Measurements from ENCODE around the gene RTTN.
"Not testable (repeated sequence)": the region's sequence is repeated elsewhere in the genome, so short reads cannot be mapped to it uniquely, and the experiment has no call there.

Gene RTTN, protein sequence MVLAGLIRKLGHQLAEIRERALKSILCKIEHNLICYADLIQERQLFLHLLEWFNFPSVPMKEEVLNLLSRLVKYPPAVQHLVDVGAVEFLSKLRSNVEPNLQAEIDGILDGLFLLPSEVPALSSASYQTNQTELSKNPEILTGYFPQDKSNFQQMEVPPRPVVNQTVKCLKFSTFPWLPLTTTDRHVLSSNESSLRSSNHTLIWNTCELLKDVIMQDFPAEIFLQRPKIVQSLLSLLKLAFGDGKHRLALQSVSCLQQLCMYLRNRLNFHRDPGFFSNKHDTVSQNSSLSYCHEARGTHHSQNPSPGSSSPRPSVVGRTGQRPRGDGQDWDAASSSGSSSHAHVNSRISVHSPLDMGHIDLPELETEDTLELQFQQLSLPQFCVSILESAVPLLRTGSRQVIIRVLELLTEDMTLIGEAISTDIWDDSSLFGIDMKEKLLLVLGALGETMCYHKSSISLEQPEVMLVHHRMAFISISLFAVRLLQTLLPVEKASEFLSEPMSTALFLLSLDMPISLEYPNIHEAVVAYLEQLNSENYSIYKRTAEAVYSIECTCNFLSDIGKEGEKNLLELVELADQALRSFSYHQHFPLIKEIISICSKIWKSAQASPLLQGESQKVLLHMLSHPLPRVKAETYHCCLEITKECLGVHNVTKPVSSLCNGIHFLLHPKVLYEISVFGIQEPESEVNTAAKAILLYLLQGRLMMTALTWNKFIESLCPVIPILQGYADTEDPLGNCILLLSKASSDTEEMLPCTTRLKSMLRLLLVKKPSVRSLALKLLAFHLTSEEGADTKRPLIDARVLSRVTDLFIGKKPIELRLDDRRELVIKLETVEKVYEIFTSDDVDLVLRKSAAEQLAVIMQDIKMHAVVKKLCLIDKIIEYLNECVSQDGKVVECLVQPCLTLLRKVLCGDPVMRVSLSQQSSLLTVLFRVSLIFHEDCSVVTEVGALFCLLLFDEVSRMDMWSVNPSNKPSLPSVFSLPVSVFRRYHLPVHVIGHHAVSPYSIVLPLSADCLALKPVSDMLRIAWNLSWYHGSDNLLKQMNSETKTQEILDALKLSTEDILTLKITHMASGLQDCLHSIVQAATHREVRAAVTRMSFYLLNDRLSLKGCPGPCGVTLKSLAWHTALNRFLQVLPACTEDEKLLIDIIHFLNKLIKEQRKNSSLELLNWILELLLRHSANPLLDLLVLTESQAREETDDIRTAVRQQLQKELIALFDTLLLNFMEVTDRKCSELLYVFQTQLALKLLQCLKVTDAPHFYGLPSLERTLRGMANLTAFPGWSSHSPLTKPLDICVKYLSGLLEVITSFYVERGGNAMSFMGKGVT (N-terminal part only)

DNA sequence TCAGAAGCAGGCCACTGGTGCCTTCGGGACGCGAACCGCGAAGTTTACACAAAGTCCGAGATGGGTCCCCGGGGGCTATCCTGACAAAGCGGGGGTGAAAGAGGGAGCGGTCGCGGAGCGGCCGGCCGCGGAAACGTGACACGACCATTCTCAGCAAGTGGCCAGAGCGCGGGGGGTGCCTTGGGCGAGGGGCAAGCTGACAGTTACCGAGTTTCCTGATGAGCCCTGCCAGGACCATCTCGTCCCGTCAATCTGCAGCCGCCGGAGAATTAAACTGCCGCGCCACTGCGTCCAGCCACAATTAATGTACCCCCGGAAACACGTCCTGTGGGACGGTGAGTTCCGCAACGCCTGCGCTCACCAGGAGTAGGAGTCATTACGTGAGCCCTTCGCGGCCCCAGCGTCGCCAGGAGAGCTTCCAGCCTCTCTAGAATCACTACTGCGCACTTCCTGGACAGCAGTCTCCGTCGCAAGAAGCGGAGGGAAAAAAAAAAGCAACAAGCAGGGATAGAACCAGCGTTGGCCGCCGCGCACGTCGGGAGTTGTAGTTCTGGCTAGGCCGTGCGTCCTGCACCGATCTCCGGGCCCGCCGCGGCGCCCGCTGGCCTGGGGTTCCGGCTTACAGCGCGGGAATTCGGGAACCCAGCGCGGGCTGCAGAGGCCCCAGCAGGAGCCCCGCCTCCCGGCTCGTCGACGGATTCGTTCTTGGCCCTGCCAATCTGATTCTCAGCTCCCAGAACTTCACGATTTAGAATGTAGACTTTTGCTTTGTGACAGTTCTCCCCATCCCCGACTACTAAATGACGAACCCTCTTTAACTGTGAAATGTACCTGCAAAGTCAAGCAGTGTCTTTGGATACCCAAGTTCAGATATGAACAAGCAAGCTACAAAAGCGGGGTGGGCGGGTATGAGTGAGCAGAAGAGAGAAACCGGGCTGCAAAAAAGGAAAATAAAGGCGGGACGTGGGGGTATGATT is at the start of gene RTTN:
Gene RTTN (minus strand): TSS at position 267 of the 977 bp plus-strand sequence. CDS start 29 bp downstream, at position 238.
- Mint-ChIP-seq H3K4me1 (ENCODE audit: low read depth) (peaks cover 26% of the 10 kb centered on the region), H3K9me3 (ENCODE audit: low read depth) (no peaks in the 10 kb centered on the region), H3K4me3 (peak within 1 kb of the TSS; percentile 99), H3K36me3 (peaks cover 3% of the 10 kb centered on the region), H3K27me3 (peaks cover 1% of the 10 kb centered on the region), H3K27ac (peak within 1 kb of the TSS; percentile 100)

DNA sequence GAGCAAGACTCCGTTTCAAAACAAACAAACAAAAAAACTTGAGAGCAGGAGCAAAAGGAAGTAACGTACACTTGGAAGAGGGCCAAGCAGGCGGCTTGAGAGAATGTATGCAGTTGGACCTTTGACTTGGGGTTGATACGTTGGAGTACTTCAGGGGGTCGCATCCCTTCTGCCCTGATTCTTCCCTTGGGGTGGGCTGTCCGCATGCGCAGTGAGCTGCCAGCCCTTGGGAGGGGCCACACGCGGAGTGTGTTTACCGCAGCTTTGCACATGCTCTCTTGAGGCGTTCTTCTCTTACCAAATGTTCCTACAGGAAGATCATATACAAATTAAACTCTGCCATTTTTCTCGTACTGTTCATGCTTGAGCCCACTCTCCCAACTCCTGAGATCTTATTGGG is 45.3 kb upstream of the RTTN start:
- H3K4me1 Mint-ChIP-seq (ENCODE audit: low read depth): no peaks in the 10 kb centered on the region
- H3K4me3 Mint-ChIP-seq: no peak overlapping the region
- H3K36me3 Mint-ChIP-seq: no peaks in the 10 kb centered on the region
- peaks cover 6% of the 10 kb centered on the region for H3K27me3 Mint-ChIP-seq
- H3K9me3 Mint-ChIP-seq (ENCODE audit: low read depth): no peaks in the 10 kb centered on the region
- no peak overlapping the region for H3K27ac Mint-ChIP-seq

DNA sequence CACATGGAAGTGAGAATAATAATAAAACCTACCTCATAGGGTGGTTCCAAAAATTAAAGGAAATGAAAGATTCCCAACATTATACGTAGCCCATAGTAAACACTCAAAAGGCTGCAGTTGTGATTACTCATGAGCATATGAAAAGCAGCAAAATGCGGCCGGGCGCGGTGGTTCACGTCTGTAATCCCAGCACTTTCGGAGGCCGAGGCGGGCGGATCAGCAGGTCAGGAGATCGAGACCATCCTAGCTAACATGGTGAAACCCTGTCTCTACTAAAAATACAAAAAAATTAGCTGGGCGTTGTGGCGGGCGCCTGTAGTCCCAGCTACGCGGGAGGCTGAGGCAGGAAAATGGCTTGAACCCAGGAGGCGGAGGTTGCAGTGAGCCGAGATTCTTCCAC is 44.4 kb upstream of the RTTN start:
- not testable (repeated sequence) for H3K4me3 Mint-ChIP-seq; H3K36me3 Mint-ChIP-seq; H3K27me3 Mint-ChIP-seq; H3K9me3 Mint-ChIP-seq (ENCODE audit: low read depth); H3K4me1 Mint-ChIP-seq (ENCODE audit: low read depth); H3K27ac Mint-ChIP-seq

DNA sequence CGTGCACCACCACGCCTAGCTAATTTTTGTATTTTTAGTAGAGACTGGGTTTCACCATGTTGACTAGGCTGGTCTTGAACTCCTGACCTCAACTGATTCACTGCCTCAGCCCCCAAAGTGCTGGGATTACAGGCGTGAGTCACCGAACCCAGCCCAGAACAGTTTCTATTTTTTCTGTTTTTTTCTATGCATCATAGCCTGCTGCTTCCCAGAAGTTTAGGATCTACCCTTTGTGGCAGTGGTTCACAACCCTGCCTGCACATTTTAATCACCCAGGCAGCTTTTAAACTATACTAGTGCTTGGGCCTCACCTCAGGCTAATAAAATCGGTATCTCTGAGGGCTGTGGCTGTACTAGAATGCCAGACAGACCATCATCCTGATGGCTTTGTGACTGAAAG is 43.6 kb upstream of the RTTN start:
- Mint-ChIP-seq H3K4me3 (no peak overlapping the region), H3K36me3 (no peaks in the 10 kb centered on the region), H3K27me3 (peaks cover 3% of the 10 kb centered on the region), H3K27ac (no peak overlapping the region), H3K9me3 (ENCODE audit: low read depth) (no peaks in the 10 kb centered on the region), H3K4me1 (ENCODE audit: low read depth) (no peaks in the 10 kb centered on the region)

DNA sequence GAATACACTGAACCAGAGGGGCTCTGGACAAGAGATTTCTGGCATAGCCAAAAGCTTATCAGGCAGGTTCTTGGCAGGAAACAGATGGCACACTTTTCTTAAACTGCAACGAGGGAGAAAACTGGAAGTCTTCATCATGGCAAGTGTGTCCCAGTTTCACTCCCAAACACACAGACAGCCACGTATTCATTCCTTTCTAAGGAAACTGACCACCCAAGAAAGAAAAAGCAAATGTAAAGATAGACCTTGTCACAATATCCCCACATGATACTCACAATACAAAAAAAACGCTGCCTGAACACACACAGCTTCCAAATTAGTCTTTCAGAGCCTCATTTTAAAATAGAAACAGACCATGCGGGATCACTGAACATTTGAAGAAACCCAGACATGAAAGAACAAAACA is 40.6 kb upstream of the RTTN start:
- Mint-ChIP-seq H3K4me3 (no peak overlapping the region), H3K27ac (no peak overlapping the region), H3K9me3 (ENCODE audit: low read depth) (no peaks in the 10 kb centered on the region), H3K27me3 (peaks cover 1% of the 10 kb centered on the region), H3K4me1 (ENCODE audit: low read depth) (no peaks in the 10 kb centered on the region), H3K36me3 (no peaks in the 10 kb centered on the region)

DNA sequence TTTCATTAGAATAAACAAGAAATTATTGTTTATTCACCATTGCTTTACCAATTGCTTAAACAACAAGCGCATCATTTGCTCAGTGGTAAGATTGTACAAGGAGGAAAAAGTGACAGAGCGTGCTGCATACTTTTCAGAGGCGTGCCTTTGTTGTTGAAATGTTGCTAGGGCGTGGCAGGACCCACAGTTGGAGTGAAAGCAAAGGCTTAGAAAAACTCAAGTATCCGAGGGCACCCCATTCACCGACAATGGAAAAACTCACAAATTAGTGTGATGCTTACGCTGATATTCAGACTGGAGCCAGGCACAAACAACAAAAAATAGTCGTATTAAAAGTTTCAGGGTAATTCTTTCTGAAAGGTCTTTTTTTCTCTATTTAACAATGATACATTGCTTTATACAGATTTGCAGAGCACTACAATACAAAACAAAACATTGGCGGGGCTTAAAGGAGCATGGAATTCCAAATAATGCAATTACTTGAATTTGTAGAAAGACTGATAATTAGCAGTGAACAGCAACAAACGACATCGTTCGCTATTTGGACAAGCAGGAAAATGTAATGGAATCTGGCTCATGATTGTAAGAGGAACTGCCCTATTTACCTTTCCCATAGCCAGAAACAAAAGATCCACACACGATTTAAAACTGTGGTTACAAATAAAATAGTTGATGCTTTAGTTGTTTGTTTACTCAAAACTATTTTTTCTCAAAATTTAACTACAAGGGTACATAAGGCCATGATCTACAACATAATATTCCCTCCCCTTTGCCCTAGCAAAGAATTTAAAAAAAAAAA is 37.8 kb upstream of the RTTN start:
- peaks cover 3% of the 10 kb centered on the region for H3K27me3 Mint-ChIP-seq
- no peaks in the 10 kb centered on the region for H3K36me3 Mint-ChIP-seq
- H3K27ac Mint-ChIP-seq: no peak overlapping the region
- no peaks in the 10 kb centered on the region for H3K4me1 Mint-ChIP-seq (ENCODE audit: low read depth)
- H3K9me3 Mint-ChIP-seq (ENCODE audit: low read depth): no peaks in the 10 kb centered on the region
- H3K4me3 Mint-ChIP-seq: no peak overlapping the region

DNA sequence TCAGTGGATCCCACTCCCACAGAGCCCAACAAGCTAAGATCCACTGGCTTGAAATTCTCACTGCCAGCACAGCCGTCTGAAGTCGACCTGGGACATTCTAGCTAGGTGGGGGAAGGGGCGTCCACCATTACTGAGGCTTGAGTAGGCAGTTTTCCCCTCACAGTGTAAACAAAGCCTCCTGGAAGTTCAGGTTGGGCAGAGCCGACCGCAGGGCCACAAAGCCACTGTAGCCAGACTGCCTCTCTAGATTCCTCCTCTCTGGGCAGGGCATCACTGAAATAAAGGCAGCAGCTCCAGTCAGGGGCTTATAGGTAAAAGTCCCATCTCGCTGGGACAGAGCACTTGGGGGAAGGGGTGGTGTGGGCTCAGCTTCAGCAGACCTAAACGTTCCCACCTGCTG is 31.4 kb upstream of the RTTN start:
- H3K27me3 Mint-ChIP-seq: peaks cover 11% of the 10 kb centered on the region
- H3K27ac Mint-ChIP-seq; H3K9me3 Mint-ChIP-seq (ENCODE audit: low read depth); H3K4me3 Mint-ChIP-seq; H3K36me3 Mint-ChIP-seq; H3K4me1 Mint-ChIP-seq (ENCODE audit: low read depth): not testable (repeated sequence)

DNA sequence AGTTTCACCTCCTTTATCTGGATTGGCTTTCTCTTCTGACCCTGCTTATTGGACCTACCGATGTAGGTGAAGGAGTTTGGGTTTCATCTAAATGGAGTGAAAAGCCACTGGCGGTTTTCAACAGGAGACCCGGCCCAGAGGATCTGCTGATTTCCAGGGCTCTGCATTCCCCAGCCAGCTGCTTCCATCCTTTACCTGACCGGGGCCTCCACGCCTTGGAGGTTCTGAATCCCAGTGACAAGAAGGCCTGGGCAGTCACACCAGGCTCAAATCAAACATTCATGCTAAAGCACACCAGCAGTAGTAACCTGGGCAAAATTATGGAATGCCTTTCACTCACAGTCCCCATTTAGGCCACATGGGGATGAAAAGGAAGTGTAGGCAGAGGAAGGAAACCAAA is 30.0 kb upstream of the RTTN start:
- Mint-ChIP-seq H3K9me3 (ENCODE audit: low read depth) (no peaks in the 10 kb centered on the region), H3K4me3 (no peak overlapping the region), H3K36me3 (no peaks in the 10 kb centered on the region), H3K4me1 (ENCODE audit: low read depth) (no peaks in the 10 kb centered on the region), H3K27me3 (peaks cover 11% of the 10 kb centered on the region), H3K27ac (no peak overlapping the region)

DNA sequence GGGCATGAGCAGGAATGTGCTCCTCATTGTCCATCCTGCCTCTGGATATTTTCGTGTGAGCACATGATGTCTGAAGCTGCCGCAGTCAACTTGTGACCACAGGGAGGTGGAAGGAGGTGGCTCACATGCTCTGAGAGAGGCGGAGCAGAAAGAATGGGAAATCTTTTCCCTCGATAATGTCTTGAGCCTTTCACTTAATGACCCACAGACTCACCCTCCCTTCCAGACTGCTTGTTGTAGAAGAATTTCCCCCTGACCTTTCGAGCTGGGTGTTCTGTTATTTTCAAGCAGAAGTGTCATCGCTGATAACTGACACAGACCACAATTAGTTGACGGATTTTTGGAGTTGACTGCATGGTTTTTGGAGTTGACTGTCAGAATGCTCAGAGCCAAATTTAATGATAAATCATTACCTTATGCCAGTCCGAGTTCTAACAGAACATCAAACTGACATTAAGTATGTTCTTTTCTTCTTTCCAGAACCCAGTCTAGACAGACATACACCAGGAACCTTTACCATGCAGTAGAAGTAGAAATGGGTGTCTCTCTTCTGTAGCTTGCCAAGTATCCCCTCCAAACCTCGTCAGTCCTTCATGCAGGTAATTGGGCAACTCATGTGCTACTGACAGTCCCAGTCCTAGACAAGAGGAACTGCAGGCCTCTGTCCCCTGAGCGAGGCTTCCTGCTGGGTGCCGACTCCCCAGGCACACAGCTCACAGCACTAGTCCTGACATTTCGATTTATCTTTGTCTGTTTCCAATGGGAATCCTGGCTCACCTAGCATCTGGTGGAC is 29.4 kb upstream of the RTTN start:
- H3K9me3 Mint-ChIP-seq (ENCODE audit: low read depth): no peaks in the 10 kb centered on the region
- no peaks in the 10 kb centered on the region for H3K4me1 Mint-ChIP-seq (ENCODE audit: low read depth)
- H3K4me3 Mint-ChIP-seq: no peak overlapping the region
- H3K27ac Mint-ChIP-seq: no peak overlapping the region
- H3K27me3 Mint-ChIP-seq: peaks cover 11% of the 10 kb centered on the region
- no peaks in the 10 kb centered on the region for H3K36me3 Mint-ChIP-seq

DNA sequence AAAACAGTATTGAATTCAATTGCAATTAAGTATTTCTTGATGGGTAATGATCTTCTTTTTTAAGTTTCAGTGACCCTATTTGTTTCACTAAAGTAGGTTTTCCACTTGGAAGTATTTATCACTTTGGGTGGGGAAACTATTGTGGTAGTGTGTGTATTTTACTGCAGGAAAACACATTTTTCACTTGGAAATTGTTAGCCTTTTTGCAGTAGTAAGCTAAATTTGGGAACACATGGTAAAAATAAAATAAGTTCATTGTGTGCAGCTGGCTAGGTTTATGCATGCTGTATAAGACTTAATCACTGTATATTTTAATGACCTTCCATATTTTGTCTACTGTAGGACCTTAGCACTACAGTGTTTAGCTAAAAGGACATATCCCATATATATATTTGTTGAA is 28.5 kb upstream of the RTTN start:
- no peaks in the 10 kb centered on the region for H3K4me1 Mint-ChIP-seq (ENCODE audit: low read depth)

DNA sequence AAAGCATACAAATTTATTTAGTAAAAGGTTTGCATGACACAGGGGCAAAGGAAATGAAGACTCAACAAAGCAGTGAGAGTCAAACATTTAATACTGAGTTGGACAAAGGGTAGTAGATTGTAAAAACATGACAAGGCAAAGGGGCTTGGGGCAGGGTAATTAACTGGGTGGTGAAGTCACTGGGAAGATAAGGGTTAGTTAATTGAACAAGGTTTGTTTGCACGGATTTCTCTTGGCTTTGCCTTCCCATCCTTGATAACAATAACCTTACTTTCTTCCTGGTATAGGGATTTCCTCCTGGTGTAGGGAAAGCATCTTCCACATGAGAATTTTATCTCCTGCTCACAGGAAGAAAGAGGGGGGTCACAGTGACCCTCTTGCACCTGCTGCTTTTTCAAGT is 26.8 kb upstream of the RTTN start:
- Mint-ChIP-seq H3K4me3 (no peak overlapping the region), H3K4me1 (ENCODE audit: low read depth) (no peaks in the 10 kb centered on the region), H3K27ac (no peak overlapping the region), H3K9me3 (ENCODE audit: low read depth) (peaks cover 18% of the 10 kb centered on the region), H3K27me3 (peaks cover 6% of the 10 kb centered on the region), H3K36me3 (no peaks in the 10 kb centered on the region)

More for the DNA sequence above, 28.5 kb upstream of the RTTN start:
- H3K27me3 Mint-ChIP-seq: peaks cover 10% of the 10 kb centered on the region
- no peak overlapping the region for H3K4me3 Mint-ChIP-seq
- peaks cover 3% of the 10 kb centered on the region for H3K9me3 Mint-ChIP-seq (ENCODE audit: low read depth)
- H3K36me3 Mint-ChIP-seq: no peaks in the 10 kb centered on the region
- H3K27ac Mint-ChIP-seq: no peak overlapping the region

DNA sequence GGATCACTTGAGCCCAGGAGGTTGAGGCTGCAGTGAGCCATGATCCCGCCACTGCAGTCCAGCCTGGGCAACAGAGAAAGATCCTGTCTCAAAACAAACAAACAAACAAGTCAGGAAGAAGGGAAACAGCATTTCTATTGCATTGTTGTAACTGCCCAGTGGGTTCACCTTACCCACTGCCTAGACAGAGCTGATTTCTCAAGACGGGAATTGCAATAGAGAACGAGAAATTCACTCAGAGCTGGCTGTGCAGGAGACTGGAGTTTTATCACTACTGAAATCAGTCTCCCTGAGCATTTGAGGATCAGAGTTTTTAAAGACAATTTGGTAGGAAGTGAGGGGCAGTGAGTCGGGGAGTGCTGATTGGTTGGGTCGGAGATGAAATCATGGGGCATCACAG is 24.2 kb upstream of the RTTN start:
- Mint-ChIP-seq H3K36me3 (no peaks in the 10 kb centered on the region), H3K9me3 (ENCODE audit: low read depth) (peaks cover 26% of the 10 kb centered on the region), H3K4me3 (no peak overlapping the region), H3K27me3 (peaks cover 4% of the 10 kb centered on the region), H3K27ac (no peak overlapping the region), H3K4me1 (ENCODE audit: low read depth) (no peaks in the 10 kb centered on the region)

DNA sequence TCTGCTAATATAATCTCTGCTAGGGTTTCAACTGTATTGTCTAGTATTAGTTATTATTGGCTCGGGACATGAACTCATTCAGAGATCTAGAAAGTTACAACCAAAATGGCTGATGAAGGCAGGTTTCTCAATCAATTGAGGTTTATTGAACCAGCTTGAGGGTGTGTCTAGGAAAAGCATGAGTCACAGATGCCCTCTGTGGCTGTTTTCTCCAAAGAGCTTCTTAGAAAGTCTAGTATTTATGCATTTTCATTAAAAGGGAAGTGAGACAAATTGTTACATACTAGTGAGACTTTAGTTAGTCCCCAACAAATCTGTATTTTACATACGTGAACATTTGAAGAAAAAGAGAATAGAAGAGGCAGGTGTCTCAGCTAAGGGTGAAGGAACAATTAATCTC is 23.0 kb upstream of the RTTN start:
- Mint-ChIP-seq H3K27me3 (peaks cover 4% of the 10 kb centered on the region), H3K27ac (no peak overlapping the region), H3K36me3 (no peaks in the 10 kb centered on the region), H3K4me3 (no peak overlapping the region), H3K4me1 (ENCODE audit: low read depth) (no peaks in the 10 kb centered on the region), H3K9me3 (ENCODE audit: low read depth) (peaks cover 26% of the 10 kb centered on the region)
